ENCODE measurements around the gene ANK2. TPM values are rescaled to one million over a fixed set of nuclear protein-coding genes. Genes with fewer than 3 reads are reported as not detected.

ANK2 gene
- total and polyA plus RNA-seq, 2 of the 13 experiments (the other 11 are each of a cell fraction or from before 2014, with no cell fraction given), result 2.7 to 15.1 TPM

- TF ChIP-seq ZNF672 (CRISPR knock-in tag; IDR thresholded peaks at IDR 0.05) (no peak), MLLT10 (CRISPR knock-in tag; IDR thresholded peaks at IDR 0.05) (no peak), POGK (CRISPR knock-in tag; conservative IDR thresholded peaks at IDR 0.05) (0 out of 2 replicates have a peak, but pooled peaks have one; percentile 43), MIXL1 (CRISPR knock-in tag; IDR thresholded peaks at IDR 0.05) (peak; percentile 83), ZNF264 (CRISPR knock-in tag; IDR thresholded peaks at IDR 0.05) (0 out of 2 replicates have a peak, but pooled peaks have one; percentile 51), ZNF850 (CRISPR knock-in tag; conservative IDR thresholded peaks at IDR 0.05) (no peak), ZIK1 (CRISPR knock-in tag; IDR thresholded peaks at IDR 0.05; ENCODE audit: borderline replicate concordance, low read depth) (no peak), ZNF616 (CRISPR knock-in tag; IDR thresholded peaks at IDR 0.05; ENCODE audit: low read depth) (no peak), IRF1 (CRISPR knock-in tag; IDR thresholded peaks at IDR 0.05; ENCODE audit: low read depth) (no peak), ZNF839 (CRISPR knock-in tag; IDR thresholded peaks at IDR 0.05; ENCODE audit: borderline replicate concordance) (no peak), ZNF761 (CRISPR knock-in tag; conservative IDR thresholded peaks at IDR 0.05) (no peak), ARID5B (CRISPR knock-in tag; IDR thresholded peaks at IDR 0.05) (peak; percentile 100), RXRA (CRISPR knock-in tag; IDR thresholded peaks at IDR 0.05) (peak; percentile 40; the same call in 1 of the 2 replicates), ATF2 (CRISPR knock-in tag; IDR thresholded peaks at IDR 0.05) (peak; percentile 75; the same call in 1 of the 2 replicates), ZNF282 (IDR thresholded peaks at IDR 0.05; ENCODE audit: partially characterized antibody) (no peak), MAX (IDR thresholded peaks at IDR 0.05) (0 out of 2 replicates have a peak, but pooled peaks have one; percentile 14), ZBTB43 (CRISPR knock-in tag; conservative IDR thresholded peaks at IDR 0.05) (no peak), KDM4B (CRISPR knock-in tag; IDR thresholded peaks at IDR 0.05) (no peak), SNRNP70 (IDR thresholded peaks at IDR 0.05; ENCODE audit: low read depth, low read length) (no peak), ETV6 (CRISPR knock-in tag; conservative IDR thresholded peaks at IDR 0.05) (no peak), ATF1 (CRISPR knock-in tag; IDR thresholded peaks at IDR 0.05) (peak; percentile 71; the same call in 1 of the 2 replicates), SKI (IDR thresholded peaks at IDR 0.05; ENCODE audit: partially characterized antibody) (peak; percentile 97), NFATC3 (CRISPR knock-in tag; IDR thresholded peaks at IDR 0.05) (no peak)
Measured at GRCh38 chr4:113141901-113142346, 92.5 kb downstream of the ANK2 start (continued).
